Erythroblast (primary cell): ENCODE results near the gene TENM3.

Experiments
- GATA1 ChIP-seq: IDR thresholded peaks from 2 replicates; pipeline ENCODE4 v1.6.1; 2011; ENCODE audit warnings: low read depth, mild to moderate bottlenecking, control low read depth, low read length, moderate library complexity
- POLR2A ChIP-seq: IDR thresholded peaks from 2 replicates; pipeline ENCODE4 v1.6.1; 2011; ENCODE audit warnings: mild to moderate bottlenecking, low read length

- TF ChIP-seq POLR2A = no peak
- TF ChIP-seq GATA1 = no peak
Measured at GRCh38 chr4:182764137-182764536, 520.9 kb downstream of the TENM3 start.
